Measurements from ENCODE around the gene WDR1.

- TF ChIP-seq CTCF (CRISPR knock-in tag; IDR thresholded peaks at IDR 0.05) (no peak), YY1 (IDR thresholded peaks at IDR 0.05; ENCODE audit: insufficient read depth, insufficient replicate concordance, low read depth, low read length) (no peak), REST (IDR thresholded peaks at IDR 0.05; ENCODE audit: borderline replicate concordance in 1 of 2, low read depth in 1 of 2, low read length in 2 of 2) (no peak), ZNF253 (CRISPR knock-in tag; IDR thresholded peaks at IDR 0.05; ENCODE audit: borderline replicate concordance) (no peak), SUZ12 (IDR thresholded peaks at IDR 0.05; ENCODE audit: low read depth, low read length) (no peak), HNRNPUL1 (IDR thresholded peaks at IDR 0.05; ENCODE audit: low read depth, low read length) (no peak), ZNF431 (CRISPR knock-in tag; IDR thresholded peaks at IDR 0.05; ENCODE audit: borderline replicate concordance, low read depth) (no peak)
Measured at GRCh38 chr4:10082047-10082446, 34.6 kb downstream of the WDR1 start.
